Measurements from ENCODE around the gene NEURL2.

GRCh38 chr20:45893831-45894230 is 2.8 kb upstream of the NEURL2 start:
- TF ChIP-seq POLR2AphosphoS5 (IDR thresholded peaks at IDR 0.05), result no peak
- TF ChIP-seq CTCF (IDR thresholded peaks at IDR 0.05), result no peak
- TF ChIP-seq POLR2A (IDR thresholded peaks at IDR 0.05), result no peak
- no peak for TF ChIP-seq EP300 (IDR thresholded peaks at IDR 0.05; ENCODE audit: low read depth)
